Cardiac muscle cell (in vitro differentiated cells and primary cell): ENCODE results near the gene ASB7. TPM values are rescaled to one million over a fixed set of nuclear protein-coding genes. Genes with fewer than 3 reads are reported as not detected.

Experiments used
- DNase-seq, 2 donors: peaks; one replicate each; pipeline versions ENCODE4 v3.0.0 to v3.0.0-alpha.2; 2010 to 2017; ENCODE audit warnings: low read depth in 1 of 2, low spot score in 1 of 2
- H3K27ac ChIP-seq: fragments of 200-600 bp; sonication (generic); 2 replicates; pipeline ENCODE4 v1.5.1; 2016
- H3K27me3 ChIP-seq: fragments of 200-600 bp; sonication (generic); 2 replicates; pipeline ENCODE4 v1.6.0; 2016; ENCODE audit warnings: control low read depth
- H3K36me3 ChIP-seq: fragments of 200-600 bp; sonication (generic); 2 replicates; pipeline ENCODE4 v1.5.1; 2016; ENCODE audit warnings: control low read depth
- H3K4me1 ChIP-seq: fragments of 200-600 bp; sonication (generic); 2 replicates; pipeline ENCODE4 v1.8.1; 2017; ENCODE audit warnings: low read depth, mild to moderate bottlenecking, mixed run types
- H3K4me3 ChIP-seq: fragments of 200-600 bp; sonication (generic); 2 replicates; pipeline ENCODE4 v1.5.1; 2016; ENCODE audit warnings: mild to moderate bottlenecking
- H3K9me3 ChIP-seq: fragments of 200-600 bp; sonication (generic); 2 replicates; pipeline ENCODE4 v1.5.1; 2017; ENCODE audit warnings: low read depth, mild to moderate bottlenecking, control low read depth
- CTCF ChIP-seq: IDR thresholded peaks from 2 replicates; pipeline ENCODE4 v1.5.1; 2012; ENCODE audit warnings: low read depth, mild to moderate bottlenecking, low read length
- polyA plus RNA-seq: library from polyadenylated mRNA; unstranded; fragments of >200 nt; fragmentation: Nextera tagmentation; extraction: Ambion mirVana; gene quantifications from 2 replicates; pipeline ENCODE4 v1.2.1, GENCODE V29; 2016
- total RNA-seq: library from RNA; depleted of rRNA; stranded (reverse); fragments of >200 nt; gene quantifications from 2 replicates; pipeline ENCODE4 v1.2.3, GENCODE V29; 2016

Gene ASB7
- total RNA-seq (18.3 and 19.2 TPM in 2 replicates), polyA plus RNA-seq (6.8 and 10.7 TPM in 2 replicates)

- no peak for TF ChIP-seq CTCF
- H3K4me3 ChIP-seq: peak within 1 kb of the TSS; percentile 72
- peak within 1 kb of the TSS; percentile 83 for H3K27ac ChIP-seq
- H3K36me3 ChIP-seq: no peaks in the 10 kb centered on the region
- peaks cover 3% of the 10 kb centered on the region for H3K4me1 ChIP-seq
- H3K27me3 ChIP-seq: no peaks in the 10 kb centered on the region
- no peaks in the 10 kb centered on the region for H3K9me3 ChIP-seq
- DNase-seq: peak; percentile 100
Measured at GRCh38 chr15:100602064-100602822, at the start of gene ASB7, which contains the start of gene LINS1. TSS of gene ASB7 (plus strand) at chr15:100602589. CDS start at chr15:100612217, 9,628 bp downstream. TSS of gene LINS1 (minus strand) at chr15:100602184. CDS start at chr15:100580842, 21,342 bp downstream.

GRCh38 chr15:100553468-100553867, 48.9 kb upstream of the ASB7 start:
- no peak overlapping the region for H3K4me3 ChIP-seq
- no peaks in the 10 kb centered on the region for H3K4me1 ChIP-seq
- no peak for DNase-seq
- H3K36me3 ChIP-seq: no peaks in the 10 kb centered on the region
- no peak for TF ChIP-seq CTCF
- no peaks in the 10 kb centered on the region for H3K9me3 ChIP-seq
- H3K27me3 ChIP-seq: no peaks in the 10 kb centered on the region
- H3K27ac ChIP-seq: no peak overlapping the region

GRCh38 chr15:100558771-100559254, 43.6 kb upstream of the ASB7 start:
- H3K4me3 ChIP-seq: no peak overlapping the region
- H3K36me3 ChIP-seq: no peaks in the 10 kb centered on the region
- no peaks in the 10 kb centered on the region for H3K27me3 ChIP-seq
- no peaks in the 10 kb centered on the region for H3K4me1 ChIP-seq
- TF ChIP-seq CTCF: no peak
- H3K9me3 ChIP-seq: no peaks in the 10 kb centered on the region
- H3K27ac ChIP-seq: no peak overlapping the region
- no peak for DNase-seq

GRCh38 chr15:100559330-100559729, 43.1 kb upstream of the ASB7 start:
- H3K36me3 ChIP-seq: no peaks in the 10 kb centered on the region
- no peaks in the 10 kb centered on the region for H3K27me3 ChIP-seq
- TF ChIP-seq CTCF: no peak
- no peaks in the 10 kb centered on the region for H3K4me1 ChIP-seq
- no peak overlapping the region for H3K27ac ChIP-seq
- no peaks in the 10 kb centered on the region for H3K9me3 ChIP-seq
- peak in 1 of 2 donors; percentile 67 for DNase-seq
- no peak overlapping the region for H3K4me3 ChIP-seq

- no peaks in the 10 kb centered on the region for H3K27me3 ChIP-seq
- H3K27ac ChIP-seq: no peak overlapping the region
- H3K4me1 ChIP-seq: no peaks in the 10 kb centered on the region
- no peaks in the 10 kb centered on the region for H3K36me3 ChIP-seq
- H3K4me3 ChIP-seq: no peak overlapping the region
- H3K9me3 ChIP-seq: no peaks in the 10 kb centered on the region
- no peak for TF ChIP-seq CTCF
- DNase-seq: no peak
Measured at GRCh38 chr15:100560323-100560722, 42.1 kb upstream of the ASB7 start.
